ENCODE results near the gene FTSJ3.

GRCh38 chr17:63780928-63781327 is 46.5 kb downstream of the FTSJ3 start:
- no peak for TF ChIP-seq CTCF (IDR thresholded peaks at IDR 0.05)
- TF ChIP-seq POLR2AphosphoS5 (IDR thresholded peaks at IDR 0.05; ENCODE audit: insufficient read depth in 1 of 2, low read depth in 1 of 2): no peak
- TF ChIP-seq POLR2A (IDR thresholded peaks at IDR 0.05): no peak
